HTERT RPE-1 (cell line): ENCODE measurements around the gene KAT8.
"Not testable (repeated sequence)": the region's sequence is repeated elsewhere in the genome, so short reads cannot be mapped to it uniquely, and the experiment has no call there.

Source experiments
- in situ Hi-C: fragments of 300-500 bp; cut with MboI; formaldehyde crosslinking; loops from 4 replicates; pipeline ENCODE4 v1.14.3; 2020; ENCODE audit warnings: low sequenced_read_pairs

KAT8 gene

GRCh38 chr16:31083556-31083955 is 33.9 kb upstream of the KAT8 start:
- in situ Hi-C loops = no loop called here

GRCh38 chr16:31083981-31084380 is 33.5 kb upstream of the KAT8 start:
- in situ Hi-C loops = no loop called here

GRCh38 chr16:31084584-31085302 is 32.7 kb upstream of the KAT8 start:
- in situ Hi-C loops = no loop called here

GRCh38 chr16:31085411-31085810 is 32.1 kb upstream of the KAT8 start:
- in situ Hi-C loops = no loop called here

GRCh38 chr16:31085873-31086628 is 31.4 kb upstream of the KAT8 start:
- in situ Hi-C loops = no loop called here

GRCh38 chr16:31086629-31086906 is 30.9 kb upstream of the KAT8 start:
- in situ Hi-C loops = no loop called here

GRCh38 chr16:31087481-31087880 is 30.0 kb upstream of the KAT8 start:
- in situ Hi-C loops = no loop called here

GRCh38 chr16:31087971-31088370 is 29.5 kb upstream of the KAT8 start:
- in situ Hi-C loops = no loop called here

GRCh38 chr16:31088459-31089183 is 28.8 kb upstream of the KAT8 start, which contains the start of gene PRSS53:
Gene PRSS53, minus strand, starts transcription at chr16:31088943. Its CDS starts 134 bp downstream, at chr16:31088809.
- in situ Hi-C loops = no loop called here

GRCh38 chr16:31089199-31089598 is 28.3 kb upstream of the KAT8 start:
- in situ Hi-C loops = no loop called here

- in situ Hi-C loops = no loop called here
Measured at GRCh38 chr16:31090540-31090939, 26.9 kb upstream of the KAT8 start.

GRCh38 chr16:31092330-31092729 is 25.1 kb upstream of the KAT8 start:
- in situ Hi-C loops = no loop called here

GRCh38 chr16:31093132-31093703 is 24.2 kb upstream of the KAT8 start:
- in situ Hi-C loops = no loop called here

GRCh38 chr16:31094088-31094423 is 23.4 kb upstream of the KAT8 start:
- in situ Hi-C loops = no loop called here

- in situ Hi-C loops = no loop called here
Measured at GRCh38 chr16:31094424-31095120, 22.9 kb upstream of the KAT8 start, which contains the start of gene VKORC1. Gene VKORC1, minus strand, starts transcription at chr16:31094797. Its CDS starts 68 bp downstream, at chr16:31094729.

- in situ Hi-C loops = no loop called here
Measured at GRCh38 chr16:31099860-31100638, 17.4 kb upstream of the KAT8 start.

- in situ Hi-C loops = not testable (repeated sequence)
Measured at GRCh38 chr16:31100876-31101641, 16.4 kb upstream of the KAT8 start.

- in situ Hi-C loops = no loop called here
Measured at GRCh38 chr16:31105677-31106213, 11.7 kb upstream of the KAT8 start.
